Gastrocnemius medialis (tissue), 4 donors: ENCODE data around the gene BTRC. TPM values are rescaled to one million over a fixed set of nuclear protein-coding genes. Genes with fewer than 3 reads are reported as not detected.
A peak's percentile ranks its signal among the peaks of the same experiment; 100 is the strongest.
"Not testable (repeated sequence)": the region's sequence is repeated elsewhere in the genome, so short reads cannot be mapped to it uniquely, and the experiment has no call there.

Experiments used
- ATAC-seq, 2 donors: fragments of 150-250 bp; one replicate each; pipeline ENCODE4 v1.9.1; 2016
- DNase-seq, 2 donors: peaks; one replicate each; pipeline ENCODE4 v3.0.0-alpha.2; 2019
- H3K27ac ChIP-seq, 4 donors: fragments of 200-600 bp; sonication (generic); 1 replicate in 1 of 4; 2 replicates in 3 of 4; pipeline ENCODE4 v1.5.1; 2016 to 2018; ENCODE audit warnings: mild to moderate bottlenecking in 2 of 4, moderate library complexity in 1 of 4
- H3K27me3 ChIP-seq, 3 donors: fragments of 200-600 bp; sonication (generic) in 2 of 3; 1 replicate in 1 of 3; 2 replicates in 2 of 3; pipeline versions ENCODE4 v1.5.1 to v1.6.0; 2016 to 2019; ENCODE audit warnings: mild to moderate bottlenecking in 1 of 3, moderate library complexity in 1 of 3
- H3K36me3 ChIP-seq, 2 donors: fragments of 200-600 bp; sonication (generic) in 1 of 2; one replicate each; pipeline ENCODE4 v1.5.1; 2017 to 2018
- H3K4me1 ChIP-seq, 2 donors: fragments of 200-600 bp; sonication (generic) in 1 of 2; one replicate each; pipeline ENCODE4 v1.5.1; 2016 to 2017; ENCODE audit warnings: mild to moderate bottlenecking in 2 of 2
- H3K4me3 ChIP-seq, 4 donors: fragments of 200-600 bp; sonication (generic) in 3 of 4; 1 replicate in 1 of 4; 2 replicates in 3 of 4; pipeline ENCODE4 v1.5.1; 2016 to 2019; ENCODE audit warnings: mild to moderate bottlenecking in 2 of 4
- H3K9me3 ChIP-seq, 3 donors: fragments of 200-600 bp; sonication (generic) in 2 of 3; 1 replicate in 1 of 3; 2 replicates in 2 of 3; pipeline ENCODE4 v1.5.1; 2016 to 2019
- POLR2A ChIP-seq, 2 donors: fragments of 450-650 bp; IDR thresholded peaks; one replicate each; pipeline ENCODE4 v1.6.1; 2017; ENCODE audit warnings: antibody characterized with exemption in 2 of 2, mild to moderate bottlenecking in 2 of 2, moderate library complexity in 2 of 2
- in situ Hi-C, 4 donors: fragments of 200-750 bp; cut with MboI; loops; one replicate each; pipeline versions ENCODE4 v1.15.0 to v1.8.0; 2017; ENCODE audit warnings: low sequenced_read_pairs in 4 of 4
- intact Hi-C: fragments of 100-400 bp; cut with DNase I; formaldehyde crosslinking; loops from one replicate; pipeline ENCODE4 v1.15.1; 2023; ENCODE audit warnings: low total_unique reads
- total RNA-seq, 4 donors: library from RNA; depleted of rRNA; stranded (reverse); fragments of >200 nt; gene quantifications; one replicate each; pipeline versions ENCODE4 v1.1.0 to v1.2.3, GENCODE V29; 2016
- TF ChIP-seq, protein P1 (sequence below), 5 experiments: fragments of 450-650 bp in 3 of 5; fragments of 200-600 bp in 2 of 5; sonication (generic) in 2 of 5; IDR thresholded peaks in 4 of 5; conservative IDR thresholded peaks in 1 of 5; 1 replicate in 4 of 5; 2 replicates in 1 of 5; pipeline ENCODE4 v1.5.1; 2016 to 2019; ENCODE audit warnings: antibody characterized with exemption in 5 of 5, mild to moderate bottlenecking in 3 of 5, moderate library complexity in 3 of 5

The BTRC gene
- total RNA-seq, 4 donors from 2014 or later: 8.7 to 17.3 (median 12.6) TPM

DNA sequence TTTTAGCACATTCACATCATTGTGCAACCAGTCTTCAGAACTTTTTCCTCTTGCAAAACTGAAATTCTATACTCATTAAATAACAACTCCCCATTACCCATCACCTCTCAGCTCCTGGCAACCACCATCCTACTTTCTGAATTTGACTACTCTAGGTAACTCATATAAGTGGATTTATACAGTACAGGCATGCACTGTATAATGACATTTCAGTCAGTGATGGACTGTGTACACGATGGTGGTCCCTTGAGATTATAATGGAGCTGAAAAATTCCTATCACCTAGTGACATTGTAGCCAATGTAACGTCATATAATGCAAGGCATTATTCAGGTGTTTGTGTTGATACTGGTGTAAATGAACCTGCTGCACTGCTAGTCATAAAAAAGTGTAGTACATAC, 60.1 kb downstream of the BTRC start:
- in situ Hi-C loops: no loop called here

DNA sequence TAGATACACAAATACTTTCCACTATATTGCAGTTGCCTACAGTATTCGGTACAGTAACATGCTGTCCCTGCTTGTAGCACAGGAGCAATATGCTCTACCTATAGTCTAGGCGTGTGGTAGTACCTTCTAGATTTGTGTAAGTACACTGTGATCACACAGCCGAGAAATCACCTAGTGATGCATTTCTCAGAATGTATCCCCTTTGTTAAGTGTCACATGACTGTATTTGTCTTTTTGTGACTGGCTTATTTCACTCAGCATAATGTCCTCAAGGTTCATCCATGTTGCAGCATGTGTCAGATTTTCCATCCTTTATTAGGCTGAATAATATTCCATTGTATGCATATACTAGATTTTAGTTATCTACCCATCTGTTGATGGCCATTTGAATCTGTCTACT, 61.9 kb downstream of the BTRC start:
- H3K4me1 ChIP-seq: peaks cover 4 to 10% of the 10 kb centered on the region in 2 donors
- H3K27me3 ChIP-seq: no peaks in the 10 kb centered on the region
- no peaks in the 10 kb centered on the region for H3K36me3 ChIP-seq
- H3K4me3 ChIP-seq: no peak overlapping the region
- H3K9me3 ChIP-seq: no peaks in the 10 kb centered on the region
- intact Hi-C loops: no loop called here
- no peak for DNase-seq
- peak in 1 of 2 donors; percentile 12 for ATAC-seq
- no peak for TF ChIP-seq POLR2A (IDR thresholded peaks at IDR 0.05)
- TF ChIP-seq, protein P1, sequence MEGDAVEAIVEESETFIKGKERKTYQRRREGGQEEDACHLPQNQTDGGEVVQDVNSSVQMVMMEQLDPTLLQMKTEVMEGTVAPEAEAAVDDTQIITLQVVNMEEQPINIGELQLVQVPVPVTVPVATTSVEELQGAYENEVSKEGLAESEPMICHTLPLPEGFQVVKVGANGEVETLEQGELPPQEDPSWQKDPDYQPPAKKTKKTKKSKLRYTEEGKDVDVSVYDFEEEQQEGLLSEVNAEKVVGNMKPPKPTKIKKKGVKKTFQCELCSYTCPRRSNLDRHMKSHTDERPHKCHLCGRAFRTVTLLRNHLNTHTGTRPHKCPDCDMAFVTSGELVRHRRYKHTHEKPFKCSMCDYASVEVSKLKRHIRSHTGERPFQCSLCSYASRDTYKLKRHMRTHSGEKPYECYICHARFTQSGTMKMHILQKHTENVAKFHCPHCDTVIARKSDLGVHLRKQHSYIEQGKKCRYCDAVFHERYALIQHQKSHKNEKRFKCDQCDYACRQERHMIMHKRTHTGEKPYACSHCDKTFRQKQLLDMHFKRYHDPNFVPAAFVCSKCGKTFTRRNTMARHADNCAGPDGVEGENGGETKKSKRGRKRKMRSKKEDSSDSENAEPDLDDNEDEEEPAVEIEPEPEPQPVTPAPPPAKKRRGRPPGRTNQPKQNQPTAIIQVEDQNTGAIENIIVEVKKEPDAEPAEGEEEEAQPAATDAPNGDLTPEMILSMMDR (IDR thresholded peaks at IDR 0.05 in 4 of 5, conservative IDR thresholded peaks at IDR 0.05 in 1 of 5): no peak
- in situ Hi-C loops: no loop called here
- H3K27ac ChIP-seq: no peak overlapping the region

More for the DNA sequence above, 60.1 kb downstream of the BTRC start:
- Histone ChIP-seq H3K27me3 (no peaks in the 10 kb centered on the region), H3K4me3 (no peak overlapping the region), H3K4me1 (peaks cover 2 to 10% of the 10 kb centered on the region in 2 donors), H3K36me3 (no peaks in the 10 kb centered on the region), H3K27ac (no peak overlapping the region), H3K9me3 (no peaks in the 10 kb centered on the region)
- ATAC-seq (no peak), DNase-seq (no peak)
- intact Hi-C loops: no loop called here
- no peak for TF ChIP-seq POLR2A (IDR thresholded peaks at IDR 0.05)
- TF ChIP-seq, protein P1 (IDR thresholded peaks at IDR 0.05 in 4 of 5, conservative IDR thresholded peaks at IDR 0.05 in 1 of 5): no peak

DNA sequence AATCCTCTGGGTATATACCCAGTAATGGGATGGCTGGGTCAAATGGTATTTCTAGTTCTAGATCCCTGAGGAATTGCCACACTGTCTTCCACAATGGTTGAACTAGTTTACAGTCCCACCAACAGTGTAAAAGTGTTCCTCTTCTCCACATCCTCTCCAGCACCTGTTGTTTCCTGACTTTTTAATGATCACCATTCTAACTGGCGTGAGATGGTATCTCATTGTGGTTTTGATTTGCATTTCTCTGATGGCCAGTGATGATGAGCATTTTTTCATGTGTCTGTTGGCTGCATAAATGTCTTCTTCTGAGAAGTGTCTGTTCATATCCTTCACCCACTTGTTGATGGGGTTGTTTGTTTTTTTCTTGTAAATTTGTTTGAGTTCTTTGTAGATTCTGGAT, 68.0 kb downstream of the BTRC start:
- H3K36me3 ChIP-seq, DNase-seq, H3K9me3 ChIP-seq, H3K27me3 ChIP-seq, ATAC-seq, in situ Hi-C loops, H3K27ac ChIP-seq, intact Hi-C loops, H3K4me3 ChIP-seq: not testable (repeated sequence)
- peaks cover 4 to 13% of the 10 kb centered on the region in 2 donors for H3K4me1 ChIP-seq

DNA sequence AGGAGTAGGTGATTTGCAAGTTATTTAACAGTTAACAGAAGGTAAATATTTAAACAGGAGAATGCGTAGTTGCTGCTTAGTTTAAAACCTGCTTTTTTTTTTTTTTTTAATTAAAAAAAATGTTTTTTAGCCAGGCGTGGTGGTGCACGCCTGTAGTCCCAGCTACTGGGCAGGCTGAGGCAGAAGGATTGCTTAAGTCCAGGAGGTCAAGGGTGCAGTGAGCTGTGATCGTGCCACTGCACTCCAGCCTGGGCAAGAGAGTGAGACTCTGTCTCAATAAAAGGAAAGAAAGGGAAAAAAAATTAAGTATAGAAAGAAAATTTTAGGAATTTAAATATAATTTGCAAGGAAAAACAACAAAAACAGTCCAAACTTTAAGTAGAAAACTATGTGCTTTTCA, 71.6 kb downstream of the BTRC start:
- H3K27me3 ChIP-seq: no peaks in the 10 kb centered on the region
- TF ChIP-seq, protein P1 (IDR thresholded peaks at IDR 0.05 in 4 of 5, conservative IDR thresholded peaks at IDR 0.05 in 1 of 5): no peak
- no peak for TF ChIP-seq POLR2A (IDR thresholded peaks at IDR 0.05)
- DNase-seq: no peak
- in situ Hi-C loops: loop anchor here in 2 of 4 donors (25.0 kb wide), 2 partner anchors 113 to 213 kb away; no protein-coding TSS in a partner anchor
- H3K4me3 ChIP-seq: no peak overlapping the region
- no peaks in the 10 kb centered on the region for H3K36me3 ChIP-seq
- no peak for ATAC-seq
- no peak overlapping the region for H3K27ac ChIP-seq
- intact Hi-C loops: no loop called here
- H3K4me1 ChIP-seq: peaks cover 0 to 10% of the 10 kb centered on the region in 2 donors
- H3K9me3 ChIP-seq: no peaks in the 10 kb centered on the region

DNA sequence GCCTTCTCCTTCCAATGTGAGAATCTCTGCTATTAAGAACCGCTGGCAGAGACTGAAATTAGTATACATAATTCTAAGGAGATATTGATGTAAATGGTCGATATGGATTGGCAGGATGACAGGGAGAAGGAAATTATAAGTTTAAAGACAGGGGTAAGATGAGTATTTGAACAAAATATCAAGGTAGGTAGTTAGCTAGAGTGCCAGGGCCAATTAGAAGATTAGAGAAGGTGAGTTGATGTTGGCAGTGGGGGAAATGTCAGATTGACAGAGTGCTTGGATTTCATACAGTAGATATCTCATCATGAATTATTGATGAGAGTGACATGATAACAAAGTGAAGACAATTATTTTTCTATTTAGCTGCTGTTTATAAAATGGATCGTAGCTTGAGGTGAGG, 74.1 kb downstream of the BTRC start:
- in situ Hi-C loops (loop anchor here in 2 of 4 donors (25.0 kb wide), 2 partner anchors 116 to 216 kb away; no protein-coding TSS in a partner anchor), intact Hi-C loops (no loop called here)
- no peak for DNase-seq
- Histone ChIP-seq H3K27me3 (no peaks in the 10 kb centered on the region), H3K9me3 (no peaks in the 10 kb centered on the region), H3K4me1 (peaks cover 0 to 10% of the 10 kb centered on the region in 2 donors), H3K4me3 (no peak overlapping the region), H3K36me3 (no peaks in the 10 kb centered on the region), H3K27ac (no peak overlapping the region)
- ATAC-seq: no peak
- no peak for TF ChIP-seq POLR2A (IDR thresholded peaks at IDR 0.05)
- TF ChIP-seq, protein P1 (IDR thresholded peaks at IDR 0.05 in 4 of 5, conservative IDR thresholded peaks at IDR 0.05 in 1 of 5): no peak
